PC-9 (cell line): ENCODE data around the gene MICALL2. TPM values are rescaled to one million over a fixed set of nuclear protein-coding genes. Genes with fewer than 3 reads are reported as not detected.

Experiments
- BruUV-seq: library from RNA; stranded (reverse); fragments of 400-500 nt; replicated peaks from 2 replicates; lab custom pipeline; 2021; lab: Mats Ljungman, UMichigan
- CTCF ChIA-PET: fragments of 300-600 bp; sonication (Branson Sonifier 250); formaldehyde crosslinking; loops from one replicate; lab custom pipeline; 2022; ENCODE audit warnings: antibody characterized with exemption; lab: Charles Lee
- POLR2A ChIA-PET: fragments of 300-600 bp; sonication (Branson Sonifier 250); formaldehyde crosslinking; loops from one replicate; lab custom pipeline; 2022; ENCODE audit warnings: antibody characterized with exemption; ENCODE audit not compliant: unreplicated experiment; lab: Charles Lee
- DNase-seq, 2 experiments: peaks; one replicate each; pipeline versions ENCODE4 v3.0.0 to v3.0.0-alpha.2; 2015 to 2022; ENCODE audit warnings: mixed read lengths in 1 of 2
- H2AFZ ChIP-seq: fragments of 200-600 bp; sonication (generic); 2 replicates; pipeline ENCODE4 v1.8.1; 2017; ENCODE audit warnings: antibody characterized with exemption
- H3F3A ChIP-seq: fragments of 200-600 bp; sonication (generic); 2 replicates; pipeline ENCODE4 v1.8.1; 2017; ENCODE audit warnings: antibody characterized with exemption, mild to moderate bottlenecking, low read depth; ENCODE audit not compliant: insufficient read depth
- H3K27ac ChIP-seq: fragments of 200-600 bp; sonication (generic); 2 replicates; pipeline ENCODE4 v1.6.1; 2016; ENCODE audit warnings: mixed run types
- H3K27me3 ChIP-seq: fragments of 200-600 bp; sonication (generic); 2 replicates; pipeline ENCODE4 v1.6.1; 2016; ENCODE audit warnings: low read depth, mixed run types; ENCODE audit not compliant: insufficient read depth
- H3K36me3 ChIP-seq: fragments of 200-600 bp; sonication (generic); 2 replicates; pipeline ENCODE4 v1.6.1; 2016; ENCODE audit warnings: low read depth, mixed run types
- H3K4me1 ChIP-seq: fragments of 200-600 bp; sonication (generic); replicated peaks from 2 replicates; pipeline ENCODE4 v1.6.1; 2016; ENCODE audit warnings: mixed run types; ENCODE audit not compliant: insufficient read depth
- H3K4me2 ChIP-seq: fragments of 200-600 bp; sonication (generic); 2 replicates; pipeline ENCODE4 v1.6.1; 2017; ENCODE audit warnings: mixed run types
- H3K4me3 ChIP-seq: fragments of 200-600 bp; sonication (generic); 2 replicates; pipeline ENCODE4 v1.6.1; 2016; ENCODE audit warnings: mixed run types
- H3K79me2 ChIP-seq: fragments of 200-600 bp; sonication (generic); 2 replicates; pipeline ENCODE4 v1.6.1; 2017; ENCODE audit warnings: low read depth, mixed run types
- H3K9me2 ChIP-seq: fragments of 200-600 bp; sonication (generic); 2 replicates; pipeline ENCODE4 v1.8.1; 2017; ENCODE audit warnings: mild to moderate bottlenecking; ENCODE audit not compliant: insufficient read depth
- H3K9me3 ChIP-seq: fragments of 200-600 bp; sonication (generic); 2 replicates; pipeline ENCODE4 v1.8.1; 2016; ENCODE audit warnings: low read depth; ENCODE audit not compliant: insufficient read depth
- H4K20me1 ChIP-seq: fragments of 200-600 bp; sonication (generic); 2 replicates; pipeline ENCODE4 v1.8.1; 2017; ENCODE audit not compliant: insufficient read depth
- CTCF ChIP-seq: fragments of 200-600 bp; sonication (generic); conservative IDR thresholded peaks from 2 replicates; pipeline ENCODE4 v1.6.1; 2017; ENCODE audit warnings: mixed run types, antibody characterized with exemption, mild to moderate bottlenecking, moderate library complexity
- EZH2 ChIP-seq: fragments of 200-600 bp; sonication (generic); IDR thresholded peaks from 2 replicates; pipeline ENCODE4 v1.8.0; 2017; ENCODE audit warnings: antibody characterized with exemption, low read depth
- intact Hi-C: fragments of 100-400 bp; cut with micrococcal nuclease; formaldehyde crosslinking; loops from one replicate; pipeline ENCODE4 v1.10.0; 2022; ENCODE audit not compliant: unreplicated experiment
- total RNA-seq: library from RNA; stranded (reverse); gene quantifications from 2 replicates; pipeline ENCODE4 v1.2.3, GENCODE V29; 2021

MICALL2 gene
- total RNA-seq, 1 experiment from 2014 or later = 104 TPM

DNA sequence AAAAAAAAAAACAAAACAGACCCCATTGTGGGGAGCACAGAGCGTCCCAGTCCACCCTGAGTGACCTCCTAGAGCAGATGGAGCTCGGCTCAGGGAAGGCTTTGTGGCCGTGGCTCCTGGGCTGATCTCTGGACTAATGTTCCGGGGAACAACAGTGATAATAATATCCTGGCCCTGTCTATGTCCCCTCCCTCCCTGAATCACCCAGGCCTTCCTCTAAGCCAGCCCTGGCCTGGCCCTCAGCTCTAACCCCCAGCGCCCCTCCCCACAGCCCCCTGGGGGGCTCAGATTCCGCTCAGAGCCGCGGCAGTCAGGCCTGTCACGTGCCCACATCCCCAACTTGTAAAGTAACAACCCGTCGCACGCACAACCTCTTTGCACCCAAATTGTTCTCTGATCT is 48.3 kb downstream of the MICALL2 start:
- Histone ChIP-seq H3K9me2 (no peaks in the 10 kb centered on the region), H2AFZ (no peak overlapping the region), H3K9me3 (no peaks in the 10 kb centered on the region), H3K27me3 (peaks cover 66% of the 10 kb centered on the region), H4K20me1 (peaks cover 4% of the 10 kb centered on the region; the same call in 1 of the 2 replicates), H3K4me1 (no peaks in the 10 kb centered on the region), H3F3A (peaks cover 7% of the 10 kb centered on the region; the same call in 1 of the 2 replicates), H3K4me3 (no peak overlapping the region), H3K79me2 (no peaks in the 10 kb centered on the region), H3K27ac (no peak overlapping the region), H3K4me2 (no peak overlapping the region), H3K36me3 (no peaks in the 10 kb centered on the region)
- POLR2A ChIA-PET = no interaction called here
- CTCF ChIA-PET = interaction anchor here (0.6 kb wide), 1 partner anchor 247 kb away, joined by 3 read pairs; no protein-coding TSS in a partner anchor
- intact Hi-C loops = no loop called here
- no peak for DNase-seq
- TF ChIP-seq EZH2 (no peak), CTCF (no peak)
- BruUV-seq = no TSS peak

DNA sequence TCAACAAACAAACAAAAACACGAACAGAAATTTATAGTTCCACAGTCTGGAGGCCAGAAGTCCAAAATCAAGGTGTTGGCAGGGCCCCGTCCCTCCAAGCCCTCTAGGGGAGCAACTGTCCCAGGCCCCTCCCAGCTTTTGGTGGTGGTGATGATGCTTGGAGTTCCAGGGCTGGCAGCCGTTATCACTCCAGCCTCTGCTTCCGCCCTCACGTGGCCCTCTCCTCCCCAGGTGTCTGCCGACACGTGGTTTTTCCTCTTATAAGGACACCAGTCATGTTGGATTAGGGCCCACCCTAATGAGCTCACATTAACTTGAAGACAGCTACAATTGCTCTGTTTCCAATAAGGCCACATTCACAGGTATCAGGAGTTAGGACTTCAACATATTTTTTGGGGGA is 49.7 kb downstream of the MICALL2 start:
- Histone ChIP-seq H3K27ac (no peak overlapping the region), H3K9me3 (no peaks in the 10 kb centered on the region), H2AFZ (no peak overlapping the region), H3F3A (peaks cover 7% of the 10 kb centered on the region; the same call in 1 of the 2 replicates), H3K79me2 (no peaks in the 10 kb centered on the region), H3K9me2 (no peaks in the 10 kb centered on the region), H3K4me3 (no peak overlapping the region), H4K20me1 (peaks cover 4% of the 10 kb centered on the region; the same call in 1 of the 2 replicates), H3K27me3 (peaks cover 75% of the 10 kb centered on the region), H3K4me2 (no peak overlapping the region), H3K36me3 (no peaks in the 10 kb centered on the region), H3K4me1 (no peaks in the 10 kb centered on the region)
- no TSS peak for BruUV-seq
- TF ChIP-seq EZH2 = no peak
- no peak for TF ChIP-seq CTCF
- CTCF ChIA-PET = interaction anchor here (0.6 kb wide), 1 partner anchor 1054 kb away, joined by 4 read pairs; no protein-coding TSS in a partner anchor
- intact Hi-C loops = no loop called here
- POLR2A ChIA-PET = no interaction called here
- DNase-seq = no peak

GRCh38 chr7:1408466-1408865 is 50.8 kb downstream of the MICALL2 start:
- H3K9me3 ChIP-seq = no peaks in the 10 kb centered on the region
- no peak overlapping the region for H3K4me2 ChIP-seq
- H3K27me3 ChIP-seq = peaks cover 82% of the 10 kb centered on the region
- peaks cover 4% of the 10 kb centered on the region; the same call in 1 of the 2 replicates for H4K20me1 ChIP-seq
- no peak overlapping the region for H3K27ac ChIP-seq
- ChIA-PET CTCF (no interaction called here), POLR2A (no interaction called here)
- H2AFZ ChIP-seq = no peak overlapping the region
- no peak overlapping the region for H3K4me3 ChIP-seq
- DNase-seq = no peak
- H3F3A ChIP-seq = peaks cover 11% of the 10 kb centered on the region; the same call in 1 of the 2 replicates
- BruUV-seq = no TSS peak
- 0 out of 2 replicates have a peak, but pooled peaks have one; percentile 40 for TF ChIP-seq EZH2
- TF ChIP-seq CTCF = no peak
- no peaks in the 10 kb centered on the region for H3K4me1 ChIP-seq
- intact Hi-C loops = no loop called here
- H3K9me2 ChIP-seq = no peaks in the 10 kb centered on the region
- H3K79me2 ChIP-seq = no peaks in the 10 kb centered on the region
- H3K36me3 ChIP-seq = no peaks in the 10 kb centered on the region
